ENCODE measurements around the gene PTGIS.

DNA sequence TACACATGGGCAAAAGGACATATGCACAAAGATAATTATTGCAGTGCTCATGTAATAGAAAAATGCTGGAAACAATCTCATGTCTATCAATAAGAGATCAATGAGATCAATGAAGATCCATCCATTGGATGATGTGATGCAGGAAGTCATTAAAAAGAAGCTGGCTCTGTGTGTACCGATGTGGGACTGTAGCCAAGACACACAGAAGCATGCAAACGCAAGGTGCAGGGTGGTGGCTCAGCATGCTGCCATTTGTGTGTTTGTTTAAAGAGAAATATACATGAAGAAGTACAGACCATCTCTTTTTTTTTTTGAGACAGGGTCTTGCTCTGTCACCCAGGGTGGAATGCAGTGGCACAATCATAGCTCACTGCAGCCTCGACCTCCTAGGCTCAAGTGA, 52.4 kb downstream of the PTGIS start:
- TF ChIP-seq, protein P1, sequence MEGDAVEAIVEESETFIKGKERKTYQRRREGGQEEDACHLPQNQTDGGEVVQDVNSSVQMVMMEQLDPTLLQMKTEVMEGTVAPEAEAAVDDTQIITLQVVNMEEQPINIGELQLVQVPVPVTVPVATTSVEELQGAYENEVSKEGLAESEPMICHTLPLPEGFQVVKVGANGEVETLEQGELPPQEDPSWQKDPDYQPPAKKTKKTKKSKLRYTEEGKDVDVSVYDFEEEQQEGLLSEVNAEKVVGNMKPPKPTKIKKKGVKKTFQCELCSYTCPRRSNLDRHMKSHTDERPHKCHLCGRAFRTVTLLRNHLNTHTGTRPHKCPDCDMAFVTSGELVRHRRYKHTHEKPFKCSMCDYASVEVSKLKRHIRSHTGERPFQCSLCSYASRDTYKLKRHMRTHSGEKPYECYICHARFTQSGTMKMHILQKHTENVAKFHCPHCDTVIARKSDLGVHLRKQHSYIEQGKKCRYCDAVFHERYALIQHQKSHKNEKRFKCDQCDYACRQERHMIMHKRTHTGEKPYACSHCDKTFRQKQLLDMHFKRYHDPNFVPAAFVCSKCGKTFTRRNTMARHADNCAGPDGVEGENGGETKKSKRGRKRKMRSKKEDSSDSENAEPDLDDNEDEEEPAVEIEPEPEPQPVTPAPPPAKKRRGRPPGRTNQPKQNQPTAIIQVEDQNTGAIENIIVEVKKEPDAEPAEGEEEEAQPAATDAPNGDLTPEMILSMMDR (IDR thresholded peaks at IDR 0.05), result no peak
- no peak for TF ChIP-seq ZFX (IDR thresholded peaks at IDR 0.05; ENCODE audit: borderline replicate concordance)

Data from 22Rv1 (cell line).